DMS53 (cell line): ENCODE data around the gene TFF1.

Source experiments
- DNase-seq: peaks from one replicate; lab custom pipeline; 2025; lab: John Stamatoyannopoulos, UW

Gene TFF1

GRCh38 chr21:42382915-42383314, 16.6 kb upstream of the TFF1 start:
- no peak for DNase-seq

- DNase-seq: peak; percentile 89
Measured at GRCh38 chr21:42381347-42381984, 15.1 kb upstream of the TFF1 start.

- DNase-seq: no peak
Measured at GRCh38 chr21:42379426-42380215, 13.3 kb upstream of the TFF1 start.

GRCh38 chr21:42378418-42378817, 12.1 kb upstream of the TFF1 start:
- no peak for DNase-seq

- no peak for DNase-seq
Measured at GRCh38 chr21:42377951-42378340, 11.6 kb upstream of the TFF1 start.

GRCh38 chr21:42377211-42377950, 11.0 kb upstream of the TFF1 start:
- DNase-seq: no peak

- DNase-seq: peak; percentile 38
Measured at GRCh38 chr21:42376338-42376982, 10.1 kb upstream of the TFF1 start.

GRCh38 chr21:42375966-42376337, 9.6 kb upstream of the TFF1 start:
- no peak for DNase-seq

- no peak for DNase-seq
Measured at GRCh38 chr21:42375506-42375905, 9.2 kb upstream of the TFF1 start.

GRCh38 chr21:42374864-42375499, 8.6 kb upstream of the TFF1 start:
- no peak for DNase-seq

- DNase-seq: no peak
Measured at GRCh38 chr21:42374457-42374856, 8.1 kb upstream of the TFF1 start.

- no peak for DNase-seq
Measured at GRCh38 chr21:42373908-42374455, 7.6 kb upstream of the TFF1 start.

- no peak for DNase-seq
Measured at GRCh38 chr21:42373196-42373907, 7.0 kb upstream of the TFF1 start.

GRCh38 chr21:42370894-42371654, 4.7 kb upstream of the TFF1 start:
- no peak for DNase-seq

- DNase-seq: no peak
Measured at GRCh38 chr21:42369821-42370220, 3.5 kb upstream of the TFF1 start.

- DNase-seq: no peak
Measured at GRCh38 chr21:42367367-42368165, 1.2 kb upstream of the TFF1 start.

- DNase-seq: no peak
Measured at GRCh38 chr21:42365770-42366169, 565 bp downstream of the TFF1 start.

GRCh38 chr21:42364304-42364865, 1.9 kb downstream of the TFF1 start:
- DNase-seq: no peak

GRCh38 chr21:42363312-42363711, 3.0 kb downstream of the TFF1 start:
- DNase-seq: peak; percentile 32
